Lower lobe of right lung (tissue), 2 donors: ENCODE results near the gene TAPBP. TPM values are rescaled to one million over a fixed set of nuclear protein-coding genes. Genes with fewer than 3 reads are reported as not detected.

Experiments
- ATAC-seq, 2 donors: fragments of 200-7000 bp; cut with Tn5 transposase; one replicate each; pipeline ENCODE4 v1.9.1; 2020 to 2022; ENCODE audit warnings: mild to moderate bottlenecking in 2 of 2, moderate library complexity in 2 of 2
- DNase-seq: peaks from one replicate; pipeline ENCODE4 v3.0.0-alpha.2; 2020
- H3K27ac ChIP-seq: fragments of 200-600 bp; one replicate; pipeline ENCODE4 v1.8.0; 2022
- H3K27me3 ChIP-seq: fragments of 200-600 bp; one replicate; pipeline ENCODE4 v1.8.0; 2022; ENCODE audit warnings: low read depth
- H3K36me3 ChIP-seq: fragments of 200-600 bp; one replicate; pipeline ENCODE4 v1.8.0; 2022; ENCODE audit warnings: mild to moderate bottlenecking
- H3K4me1 ChIP-seq: fragments of 200-600 bp; one replicate; pipeline ENCODE4 v1.8.0; 2022
- H3K4me3 ChIP-seq: fragments of 200-600 bp; one replicate; pipeline ENCODE4 v1.8.0; 2022; ENCODE audit warnings: mild to moderate bottlenecking
- H3K9me3 ChIP-seq: fragments of 200-600 bp; one replicate; pipeline ENCODE4 v1.8.0; 2022
- intact Hi-C: fragments of 100-400 bp; cut with DNase I; formaldehyde crosslinking; loops from one replicate; pipeline ENCODE4 v1.11.0; 2022
- total RNA-seq: library from RNA; stranded (reverse); fragmentation: NEBNext Ultra II Directional; extraction: Animal tissue kit (Norgen Biotek cat#: 25700); gene quantifications from one replicate; pipeline ENCODE4 v1.2.1, GENCODE V29; 2021
- TF ChIP-seq, protein P1 (sequence below): fragments of 200-600 bp; IDR thresholded peaks from one replicate; pipeline ENCODE4 v1.8.0; 2022; ENCODE audit warnings: antibody characterized with exemption, mild to moderate bottlenecking
- donor health status: DM: no; HTN: yes; CAD: no; lungs with severe emphysema.

TAPBP gene
- total RNA-seq, 1 donor from 2014 or later: 206 TPM

DNA sequence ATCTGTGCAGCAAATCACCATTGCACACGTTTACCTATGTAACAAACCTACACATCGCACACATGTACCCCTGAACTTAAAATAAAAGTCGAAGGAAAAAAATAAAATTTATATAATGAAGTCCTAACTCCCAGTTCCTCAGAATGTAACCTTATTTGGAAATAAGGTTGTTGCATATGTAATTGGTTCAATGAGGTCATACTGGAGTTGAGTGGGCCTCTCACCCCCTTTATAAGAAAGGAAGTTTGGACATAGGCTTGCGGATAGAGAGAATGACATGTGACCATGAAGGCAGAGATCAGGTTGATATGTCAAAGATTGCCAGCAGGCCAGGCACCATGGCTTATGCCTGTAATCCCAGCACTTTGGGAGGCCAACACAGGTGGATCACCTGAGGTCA is 19.8 kb upstream of the TAPBP start:
- Histone ChIP-seq H3K36me3 (no peaks in the 10 kb centered on the region), H3K9me3 (no peaks in the 10 kb centered on the region), H3K27me3 (no peaks in the 10 kb centered on the region), H3K27ac (no peak overlapping the region), H3K4me3 (no peak overlapping the region), H3K4me1 (no peaks in the 10 kb centered on the region)
- intact Hi-C loops: no loop called here
- TF ChIP-seq, protein P1, sequence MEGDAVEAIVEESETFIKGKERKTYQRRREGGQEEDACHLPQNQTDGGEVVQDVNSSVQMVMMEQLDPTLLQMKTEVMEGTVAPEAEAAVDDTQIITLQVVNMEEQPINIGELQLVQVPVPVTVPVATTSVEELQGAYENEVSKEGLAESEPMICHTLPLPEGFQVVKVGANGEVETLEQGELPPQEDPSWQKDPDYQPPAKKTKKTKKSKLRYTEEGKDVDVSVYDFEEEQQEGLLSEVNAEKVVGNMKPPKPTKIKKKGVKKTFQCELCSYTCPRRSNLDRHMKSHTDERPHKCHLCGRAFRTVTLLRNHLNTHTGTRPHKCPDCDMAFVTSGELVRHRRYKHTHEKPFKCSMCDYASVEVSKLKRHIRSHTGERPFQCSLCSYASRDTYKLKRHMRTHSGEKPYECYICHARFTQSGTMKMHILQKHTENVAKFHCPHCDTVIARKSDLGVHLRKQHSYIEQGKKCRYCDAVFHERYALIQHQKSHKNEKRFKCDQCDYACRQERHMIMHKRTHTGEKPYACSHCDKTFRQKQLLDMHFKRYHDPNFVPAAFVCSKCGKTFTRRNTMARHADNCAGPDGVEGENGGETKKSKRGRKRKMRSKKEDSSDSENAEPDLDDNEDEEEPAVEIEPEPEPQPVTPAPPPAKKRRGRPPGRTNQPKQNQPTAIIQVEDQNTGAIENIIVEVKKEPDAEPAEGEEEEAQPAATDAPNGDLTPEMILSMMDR: no peak
- DNase-seq (no peak), ATAC-seq (no peak)

DNA sequence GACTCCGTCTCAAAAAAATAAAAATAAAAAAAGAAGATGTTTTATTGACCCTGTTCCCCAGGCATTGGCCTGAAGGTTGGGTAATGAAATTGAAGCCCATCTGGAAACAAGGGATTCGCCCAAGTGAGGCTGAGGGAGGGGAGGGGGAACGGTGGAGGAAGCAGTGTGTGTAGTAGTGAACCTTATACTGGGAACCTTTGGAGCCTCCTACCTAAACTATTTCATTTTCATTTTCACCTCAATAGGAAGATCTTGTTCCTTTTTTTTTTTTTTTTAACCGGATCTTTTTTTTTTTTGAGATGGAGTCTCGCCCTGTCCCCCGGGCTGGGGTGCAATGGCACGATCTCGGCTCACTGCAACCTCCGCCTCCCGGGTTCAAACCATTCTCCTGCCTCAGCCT is 16.9 kb upstream of the TAPBP start:
- DNase-seq (no peak), ATAC-seq (no peak)
- H3K4me1 ChIP-seq: no peaks in the 10 kb centered on the region
- intact Hi-C loops: no loop called here
- no peak overlapping the region for H3K27ac ChIP-seq
- no peak overlapping the region for H3K4me3 ChIP-seq
- H3K27me3 ChIP-seq: no peaks in the 10 kb centered on the region
- TF ChIP-seq, protein P1: no peak
- no peaks in the 10 kb centered on the region for H3K9me3 ChIP-seq
- no peaks in the 10 kb centered on the region for H3K36me3 ChIP-seq

DNA sequence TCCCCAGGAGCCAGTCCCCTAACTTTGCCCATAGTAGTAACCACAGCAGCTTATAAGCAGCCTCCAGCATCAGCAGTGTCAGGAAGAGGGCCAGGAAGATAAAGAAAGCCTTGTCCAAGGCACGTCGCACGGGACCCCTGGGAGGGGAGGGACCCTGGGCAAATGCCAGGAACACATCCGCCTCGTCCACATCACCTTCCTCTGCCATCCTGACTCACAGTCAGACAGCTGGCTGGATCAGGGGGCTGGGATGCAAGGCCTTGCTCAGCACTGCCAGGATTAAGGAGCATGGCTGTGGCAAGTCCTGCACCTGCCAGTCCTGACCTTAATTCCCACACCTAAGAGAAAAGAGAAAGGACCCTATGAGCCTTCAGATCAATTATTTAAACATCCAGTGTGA is 15.2 kb upstream of the TAPBP start:
- DNase-seq: no peak
- H3K4me3 ChIP-seq: no peak overlapping the region
- no peak for ATAC-seq
- H3K9me3 ChIP-seq: no peaks in the 10 kb centered on the region
- no peaks in the 10 kb centered on the region for H3K36me3 ChIP-seq
- H3K4me1 ChIP-seq: peaks cover 3% of the 10 kb centered on the region
- H3K27ac ChIP-seq: no peak overlapping the region
- TF ChIP-seq, protein P1: no peak
- H3K27me3 ChIP-seq: no peaks in the 10 kb centered on the region
- intact Hi-C loops: no loop called here

DNA sequence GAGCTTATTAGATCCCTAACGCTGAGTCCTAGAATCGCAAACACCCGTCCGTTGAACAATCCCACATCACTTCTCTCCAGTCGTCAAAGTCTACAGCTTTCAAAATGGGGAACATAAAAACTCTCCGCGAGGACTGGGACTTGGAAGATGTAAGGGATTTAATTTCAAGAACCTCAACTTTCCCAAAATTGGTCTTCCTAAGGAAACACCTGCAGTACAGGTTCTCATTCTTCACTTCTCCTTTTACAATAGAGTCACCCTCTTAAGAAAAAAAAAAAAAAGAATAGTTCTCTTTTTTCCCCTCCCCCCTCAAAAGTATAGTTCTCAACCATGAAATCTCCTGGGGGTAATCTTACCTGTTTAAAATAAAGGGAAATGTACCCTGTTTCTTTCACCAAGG is 10.2 kb upstream of the TAPBP start:
- TF ChIP-seq, protein P1: no peak
- Histone ChIP-seq H3K27ac (peak overlapping the region; percentile 89), H3K4me3 (peak overlapping the region; percentile 71), H3K27me3 (no peaks in the 10 kb centered on the region), H3K4me1 (peaks cover 41% of the 10 kb centered on the region), H3K9me3 (no peaks in the 10 kb centered on the region), H3K36me3 (peaks cover 23% of the 10 kb centered on the region)
- ATAC-seq (no peak), DNase-seq (no peak)
- intact Hi-C loops: no loop called here

DNA sequence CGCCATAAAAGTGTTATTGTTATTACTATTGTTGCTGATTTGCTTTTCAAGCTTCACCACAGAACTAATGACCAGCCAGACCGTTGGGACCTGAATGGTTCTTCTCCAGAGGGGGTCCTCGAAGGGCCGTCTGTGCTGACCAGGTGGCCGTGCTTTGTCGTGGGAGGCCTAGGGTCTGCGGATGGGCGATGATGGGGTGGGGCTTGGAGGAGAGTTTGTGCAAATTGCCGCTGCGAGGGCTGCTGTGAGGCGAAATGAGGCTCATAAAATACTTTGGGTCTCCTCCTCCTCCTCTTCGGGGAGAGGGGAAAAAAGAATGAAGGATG is 9.7 kb upstream of the TAPBP start:
- peak in 1 of 2 donors; percentile 8 for ATAC-seq
- intact Hi-C loops: no loop called here
- H3K27ac ChIP-seq: peak overlapping the region; percentile 89
- H3K4me1 ChIP-seq: peaks cover 46% of the 10 kb centered on the region
- TF ChIP-seq, protein P1: no peak
- peak overlapping the region; percentile 71 for H3K4me3 ChIP-seq
- no peaks in the 10 kb centered on the region for H3K9me3 ChIP-seq
- no peak for DNase-seq
- peaks cover 28% of the 10 kb centered on the region for H3K36me3 ChIP-seq
- H3K27me3 ChIP-seq: no peaks in the 10 kb centered on the region

DNA sequence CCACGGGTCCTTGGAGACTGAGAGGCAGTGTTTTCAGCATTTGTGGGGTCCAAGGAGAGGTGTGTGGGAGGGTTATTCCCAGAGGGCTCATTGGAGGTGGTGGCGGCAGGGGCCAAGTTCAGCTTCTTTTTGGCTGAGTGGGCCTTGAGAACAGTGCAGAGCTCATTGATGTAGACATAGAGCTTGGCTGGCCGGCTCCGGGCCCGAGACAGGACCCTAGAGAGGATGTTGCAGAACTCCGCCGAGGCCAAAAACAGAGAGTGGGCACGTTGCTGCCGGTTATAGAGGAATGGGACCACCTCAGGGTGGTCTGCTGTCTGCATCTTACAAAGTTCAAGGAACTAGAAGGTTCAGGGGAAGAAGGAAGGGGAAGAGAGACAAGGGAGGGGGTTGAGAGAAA is 7.3 kb upstream of the TAPBP start:
- Histone ChIP-seq H3K4me3 (peak overlapping the region; percentile 71), H3K27me3 (no peaks in the 10 kb centered on the region), H3K9me3 (no peaks in the 10 kb centered on the region), H3K27ac (no peak overlapping the region), H3K4me1 (peaks cover 62% of the 10 kb centered on the region), H3K36me3 (peaks cover 29% of the 10 kb centered on the region)
- TF ChIP-seq, protein P1: no peak
- intact Hi-C loops: no loop called here
- DNase-seq (no peak), ATAC-seq (no peak)
